NCI-H510A (cell line): ENCODE results near the gene JUND.

Source experiments
- DNase-seq: peaks from one replicate; lab custom pipeline; 2025; lab: John Stamatoyannopoulos, UW

The JUND gene

GRCh38 chr19:18308051-18308947 is 26.9 kb upstream of the JUND start:
- no peak for DNase-seq

- no peak for DNase-seq
Observed at GRCh38 chr19:18307271-18307681, 25.9 kb upstream of the JUND start.

- no peak for DNase-seq
Observed at GRCh38 chr19:18306888-18307260, 25.5 kb upstream of the JUND start.

- DNase-seq: no peak
Observed at GRCh38 chr19:18306209-18306887, 24.9 kb upstream of the JUND start.

GRCh38 chr19:18304458-18305310 is 23.3 kb upstream of the JUND start:
- DNase-seq: peak; percentile 78

GRCh38 chr19:18304208-18304457 is 22.7 kb upstream of the JUND start:
- peak; percentile 78 for DNase-seq

GRCh38 chr19:18301718-18302111 is 20.3 kb upstream of the JUND start:
- no peak for DNase-seq

- no peak for DNase-seq
Observed at GRCh38 chr19:18300930-18301717, 19.7 kb upstream of the JUND start.

GRCh38 chr19:18299654-18300053 is 18.2 kb upstream of the JUND start:
- DNase-seq: no peak

- no peak for DNase-seq
Observed at GRCh38 chr19:18298601-18299000, 17.2 kb upstream of the JUND start.

GRCh38 chr19:18297308-18297707 is 15.9 kb upstream of the JUND start:
- no peak for DNase-seq

GRCh38 chr19:18295034-18295451 is 13.6 kb upstream of the JUND start:
- DNase-seq: no peak

GRCh38 chr19:18294467-18294864 is 13.0 kb upstream of the JUND start:
- peak; percentile 34 for DNase-seq

GRCh38 chr19:18293642-18294466 is 12.4 kb upstream of the JUND start:
- DNase-seq: no peak

GRCh38 chr19:18292810-18293641 is 11.6 kb upstream of the JUND start:
- DNase-seq: peak; percentile 54

- no peak for DNase-seq
Observed at GRCh38 chr19:18292462-18292809, 11.0 kb upstream of the JUND start.

- DNase-seq: peak; percentile 36
Observed at GRCh38 chr19:18291590-18292461, 10.4 kb upstream of the JUND start.

- no peak for DNase-seq
Observed at GRCh38 chr19:18291019-18291524, 9.7 kb upstream of the JUND start.
